ENCODE measurements around the gene DMD. TPM values are rescaled to one million over a fixed set of nuclear protein-coding genes. Genes with fewer than 3 reads are reported as not detected.

Gene DMD
- total RNA-seq, 1 donor from 2014 or later = 22.9 TPM

GRCh38 chrX:31420302-31420701 lies 1791.0 kb downstream of the DMD start:
- ATAC-seq (ENCODE audit: low read depth) = no peak
- DNase-seq = no peak
- ChIA-PET CTCF (no interaction called here), POLR2A (no interaction called here)
- no peak for TF ChIP-seq CTCF (IDR thresholded peaks at IDR 0.05)
- intact Hi-C loops (cut with micrococcal nuclease) = no loop called here
- peaks cover 7% of the 10 kb centered on the region for H3K4me1 Mint-ChIP-seq
- H3K4me3 Mint-ChIP-seq = no peak overlapping the region
- no peak overlapping the region for H3K27ac Mint-ChIP-seq
- no peaks in the 10 kb centered on the region for H3K9me3 Mint-ChIP-seq
- no peaks in the 10 kb centered on the region for H3K36me3 Mint-ChIP-seq (ENCODE audit: low read depth)
- H3K27me3 Mint-ChIP-seq = no peaks in the 10 kb centered on the region

GRCh38 chrX:31397119-31397518 lies 1814.2 kb downstream of the DMD start:
- no peak for DNase-seq
- intact Hi-C loops (cut with micrococcal nuclease) = no loop called here
- POLR2A ChIA-PET = no interaction called here
- Mint-ChIP-seq H3K9me3 (no peaks in the 10 kb centered on the region), H3K27me3 (no peaks in the 10 kb centered on the region), H3K36me3 (ENCODE audit: low read depth) (no peaks in the 10 kb centered on the region), H3K4me1 (no peaks in the 10 kb centered on the region), H3K27ac (no peak overlapping the region), H3K4me3 (no peak overlapping the region)
- CTCF ChIA-PET = no interaction called here
- no peak for ATAC-seq (ENCODE audit: low read depth)
- no peak for TF ChIP-seq CTCF (IDR thresholded peaks at IDR 0.05)

GRCh38 chrX:31392513-31392912 lies 1818.8 kb downstream of the DMD start:
- Mint-ChIP-seq H3K27ac (no peak overlapping the region), H3K4me1 (no peaks in the 10 kb centered on the region), H3K4me3 (no peak overlapping the region), H3K27me3 (no peaks in the 10 kb centered on the region), H3K36me3 (ENCODE audit: low read depth) (no peaks in the 10 kb centered on the region), H3K9me3 (no peaks in the 10 kb centered on the region)
- TF ChIP-seq CTCF (IDR thresholded peaks at IDR 0.05) = no peak
- intact Hi-C loops (cut with micrococcal nuclease) = no loop called here
- POLR2A ChIA-PET = no interaction called here
- ATAC-seq (ENCODE audit: low read depth) = no peak
- DNase-seq = no peak
- CTCF ChIA-PET = no interaction called here

GRCh38 chrX:31388946-31389345 lies 1822.4 kb downstream of the DMD start:
- POLR2A ChIA-PET = no interaction called here
- no peaks in the 10 kb centered on the region for H3K4me1 Mint-ChIP-seq
- DNase-seq (no peak), ATAC-seq (ENCODE audit: low read depth) (no peak)
- H3K27me3 Mint-ChIP-seq = no peaks in the 10 kb centered on the region
- CTCF ChIA-PET = no interaction called here
- H3K4me3 Mint-ChIP-seq = no peak overlapping the region
- H3K9me3 Mint-ChIP-seq = no peaks in the 10 kb centered on the region
- H3K36me3 Mint-ChIP-seq (ENCODE audit: low read depth) = no peaks in the 10 kb centered on the region
- intact Hi-C loops (cut with micrococcal nuclease) = no loop called here
- H3K27ac Mint-ChIP-seq = no peak overlapping the region
- no peak for TF ChIP-seq CTCF (IDR thresholded peaks at IDR 0.05)

- no peak for ATAC-seq (ENCODE audit: low read depth)
- no peaks in the 10 kb centered on the region for H3K9me3 Mint-ChIP-seq
- CTCF ChIA-PET = no interaction called here
- no peak for DNase-seq
- no peak overlapping the region for H3K4me3 Mint-ChIP-seq
- H3K27ac Mint-ChIP-seq = no peak overlapping the region
- H3K27me3 Mint-ChIP-seq = no peaks in the 10 kb centered on the region
- no peak for TF ChIP-seq CTCF (IDR thresholded peaks at IDR 0.05)
- H3K36me3 Mint-ChIP-seq (ENCODE audit: low read depth) = no peaks in the 10 kb centered on the region
- POLR2A ChIA-PET = no interaction called here
- no peaks in the 10 kb centered on the region for H3K4me1 Mint-ChIP-seq
- intact Hi-C loops (cut with micrococcal nuclease) = no loop called here
Measured at GRCh38 chrX:31384471-31384870, 1826.9 kb downstream of the DMD start.
